Activated CD8-positive, alpha-beta memory T cell treated with anti-CD3 and anti-CD28 coated beads for 36 hours (primary cell): ENCODE results near the gene KLHL2. TPM values are rescaled to one million over a fixed set of nuclear protein-coding genes. Genes with fewer than 3 reads are reported as not detected.
"Not testable (repeated sequence)": the region's sequence is repeated elsewhere in the genome, so short reads cannot be mapped to it uniquely, and the experiment has no call there.

Experiments used
- CTCF ChIA-PET: fragments of 350-600 bp; sonication (Branson Sonifier 250); formaldehyde crosslinking; loops from one replicate; lab custom pipeline; 2021; ENCODE audit warnings: antibody characterized with exemption; lab: Charles Lee
- POLR2A ChIA-PET: fragments of 350-600 bp; sonication (Branson Sonifier 250); formaldehyde crosslinking; loops from one replicate; lab custom pipeline; 2021; ENCODE audit warnings: antibody characterized with exemption; lab: Charles Lee
- total RNA-seq, 2 experiments: library from RNA; stranded (reverse); gene quantifications; one replicate each; pipeline ENCODE4 v1.2.3, GENCODE V29; 2021

Gene KLHL2
- total RNA-seq, 2 experiments from 2014 or later: 25.3 to 27.0 TPM

DNA sequence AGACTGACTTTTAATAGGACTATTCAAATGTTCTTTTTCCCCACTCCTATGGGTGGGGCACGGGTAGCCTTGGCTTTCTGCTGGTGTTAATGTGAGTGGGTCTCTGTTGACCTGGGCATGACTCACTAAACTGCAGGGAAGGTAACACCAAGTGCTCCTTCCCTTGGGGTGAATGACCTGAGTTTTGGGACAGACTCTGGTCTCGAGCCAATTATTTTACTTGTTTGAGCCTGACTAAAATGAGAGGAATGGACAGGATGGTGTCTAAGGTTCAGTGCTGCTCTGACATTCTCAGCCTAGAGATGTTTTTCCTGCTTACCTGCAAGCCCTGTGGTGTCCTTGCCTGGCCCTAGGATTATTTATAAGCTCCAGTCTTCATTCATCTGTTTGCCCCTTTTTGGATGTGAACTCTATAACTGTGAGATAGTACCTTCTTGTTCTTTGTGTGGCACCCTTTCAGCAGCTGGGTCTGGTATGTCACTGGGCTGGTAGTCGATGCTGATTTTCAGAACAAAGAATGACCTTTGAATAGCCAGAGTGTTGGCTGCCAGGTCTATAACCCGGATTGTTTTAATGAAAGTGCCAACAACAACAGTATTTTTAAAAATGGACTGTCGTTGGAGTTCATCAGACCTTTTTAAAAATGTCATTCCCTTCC is 14.8 kb downstream of the KLHL2 start:
- CTCF ChIA-PET, POLR2A ChIA-PET: not testable (repeated sequence)

DNA sequence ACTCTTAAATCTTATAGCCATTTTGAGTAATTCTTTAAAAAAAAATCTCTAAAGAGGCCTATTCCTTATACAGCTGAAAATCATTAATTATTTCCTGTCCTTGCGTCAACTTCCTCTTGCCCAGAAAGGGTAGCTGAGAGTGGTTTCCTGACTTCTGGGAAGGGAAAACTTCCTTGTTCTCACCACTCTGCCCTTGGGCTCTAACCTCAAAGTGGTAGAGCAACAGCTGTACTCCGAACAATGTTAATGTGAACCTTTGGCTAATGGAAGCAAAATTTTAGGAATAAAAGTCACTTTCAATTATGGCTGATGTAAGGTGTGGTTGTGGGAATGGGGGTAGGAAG is 15.3 kb downstream of the KLHL2 start:
- ChIA-PET CTCF (no interaction called here), POLR2A (no interaction called here)

GRCh38 chr4:165227401-165227800 is 20.0 kb downstream of the KLHL2 start:
- CTCF ChIA-PET, POLR2A ChIA-PET: not testable (repeated sequence)

GRCh38 chr4:165229490-165230200 is 22.3 kb downstream of the KLHL2 start:
- POLR2A ChIA-PET, CTCF ChIA-PET: not testable (repeated sequence)

DNA sequence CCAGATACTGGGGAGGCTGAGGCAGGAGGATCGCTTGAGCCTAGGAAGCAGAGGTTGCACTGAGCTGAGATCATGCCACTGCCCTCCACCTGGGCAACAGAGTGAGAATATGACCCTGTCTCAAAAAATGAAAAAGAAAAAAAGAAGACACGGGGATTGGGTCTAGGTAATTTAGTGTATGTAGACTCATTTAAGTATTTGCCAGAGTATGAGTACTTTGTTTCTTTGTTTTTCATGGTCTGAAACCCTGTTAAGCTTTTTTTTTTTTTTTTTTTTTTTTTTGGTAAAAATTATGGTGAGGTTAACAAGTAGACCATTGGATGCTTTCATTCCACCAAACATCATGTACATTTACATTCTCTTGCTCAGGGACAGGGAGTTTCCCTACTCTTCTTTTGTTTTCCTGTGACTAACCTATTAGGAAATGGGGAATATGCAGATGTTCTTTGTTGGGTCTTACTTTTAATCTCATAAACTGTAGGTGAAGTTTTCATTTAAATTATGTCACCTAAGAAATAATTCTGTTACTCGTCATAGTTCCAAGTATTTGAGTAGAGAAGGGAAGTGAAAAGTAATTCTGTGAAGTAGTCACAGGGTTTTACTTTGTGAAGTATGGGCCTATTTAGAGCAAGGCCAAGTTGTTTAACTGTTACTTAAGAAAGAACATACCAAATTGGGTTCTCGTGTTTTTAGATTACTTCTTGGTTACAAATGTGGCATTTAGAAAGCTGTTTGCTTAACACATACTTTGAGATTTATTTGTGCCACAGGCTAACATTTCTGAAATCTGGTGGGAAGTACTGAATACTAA is 25.5 kb downstream of the KLHL2 start:
- CTCF ChIA-PET: interaction anchor here (0.7 kb wide), 1 partner anchor 31 kb away, joined by 3 read pairs; no protein-coding TSS in a partner anchor
- POLR2A ChIA-PET: not testable (repeated sequence)

- ChIA-PET CTCF (no interaction called here), POLR2A (no interaction called here)
Measured at GRCh38 chr4:165234766-165235165, 27.4 kb downstream of the KLHL2 start.

DNA sequence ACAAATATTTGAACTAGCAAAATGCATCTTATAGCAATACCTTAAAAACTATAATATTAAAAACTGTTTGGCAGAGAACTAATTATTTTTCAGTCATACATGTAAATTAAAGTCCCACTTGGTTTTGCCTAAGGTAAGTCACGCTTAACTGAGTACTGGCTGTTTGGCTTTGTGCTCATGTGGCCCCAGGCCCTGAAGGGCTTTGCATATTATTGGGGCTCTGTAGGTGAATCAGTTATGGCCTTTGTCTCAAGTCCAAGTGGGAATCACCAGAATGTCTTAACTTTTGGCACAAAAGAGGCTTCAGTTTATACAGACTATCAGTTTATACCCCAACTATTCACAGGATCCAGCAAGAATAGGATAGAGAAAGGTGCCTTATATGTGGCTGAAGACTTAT is 29.5 kb downstream of the KLHL2 start:
- POLR2A ChIA-PET, CTCF ChIA-PET: not testable (repeated sequence)

- POLR2A ChIA-PET, CTCF ChIA-PET: not testable (repeated sequence)
Measured at GRCh38 chr4:165238041-165238640, 30.8 kb downstream of the KLHL2 start.

DNA sequence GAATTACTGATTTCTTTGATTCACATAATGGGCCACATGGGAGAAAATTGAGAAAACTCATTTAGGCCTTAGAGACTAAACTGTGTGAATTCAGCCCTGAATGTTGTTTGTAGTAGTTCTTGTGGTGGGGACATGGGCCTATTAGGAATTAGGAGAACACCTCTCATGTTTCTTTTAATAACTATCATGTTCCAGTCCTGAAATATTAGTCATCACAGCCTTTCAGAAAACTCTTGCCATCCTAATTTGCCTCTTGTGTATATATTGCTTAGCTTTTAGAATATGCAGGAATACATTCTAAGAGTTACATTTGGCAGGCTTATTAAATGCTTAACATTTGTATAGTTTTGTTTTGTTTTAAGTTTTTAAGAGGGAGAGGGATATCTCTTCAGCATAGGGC is 33.4 kb downstream of the KLHL2 start:
- CTCF ChIA-PET, POLR2A ChIA-PET: not testable (repeated sequence)

DNA sequence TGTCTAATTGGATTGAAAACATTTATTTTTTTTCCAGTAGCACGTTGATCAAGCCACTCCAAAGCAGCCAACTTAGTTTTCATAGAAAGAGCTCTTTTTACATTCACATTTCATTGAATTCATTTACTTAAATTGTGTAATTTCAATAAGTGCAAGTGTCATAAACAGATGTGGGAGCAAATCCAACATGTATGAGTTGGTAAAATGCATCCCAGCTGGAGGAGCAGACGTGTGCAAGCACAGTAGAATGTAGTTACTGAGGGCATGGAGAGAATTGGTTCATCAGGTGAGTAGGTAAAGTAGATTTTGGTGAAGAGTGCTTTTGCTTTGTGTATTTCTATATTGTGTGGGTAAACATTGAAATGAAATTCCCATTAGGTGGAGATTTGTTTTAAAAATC is 36.8 kb downstream of the KLHL2 start:
- POLR2A ChIA-PET, CTCF ChIA-PET: not testable (repeated sequence)

- CTCF ChIA-PET, POLR2A ChIA-PET: not testable (repeated sequence)
Measured at GRCh38 chr4:165244587-165245186, 37.3 kb downstream of the KLHL2 start.

DNA sequence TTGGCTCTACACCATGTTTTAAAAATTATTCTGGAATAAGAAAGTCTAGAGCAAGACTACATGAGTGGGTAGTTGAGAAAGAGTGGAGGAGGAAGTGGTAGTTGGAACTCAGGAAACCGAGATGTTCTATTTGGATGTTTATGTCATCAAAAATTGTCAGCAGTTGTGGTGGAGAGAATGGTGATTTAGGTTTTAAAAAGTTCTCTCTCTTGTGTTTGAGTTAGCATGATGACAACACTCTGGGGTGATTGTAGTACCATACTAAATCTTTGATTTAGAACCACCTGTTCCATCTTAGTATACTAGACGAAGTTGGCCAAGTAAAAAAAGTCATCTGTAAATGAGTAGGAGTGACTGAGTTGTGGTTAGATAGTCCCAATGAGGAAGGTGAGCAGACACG is 40.7 kb downstream of the KLHL2 start:
- CTCF ChIA-PET: interaction anchor here (0.6 kb wide), 1 partner anchor 109 kb away, joined by 4 read pairs; no protein-coding TSS in a partner anchor
- POLR2A ChIA-PET: no interaction called here

DNA sequence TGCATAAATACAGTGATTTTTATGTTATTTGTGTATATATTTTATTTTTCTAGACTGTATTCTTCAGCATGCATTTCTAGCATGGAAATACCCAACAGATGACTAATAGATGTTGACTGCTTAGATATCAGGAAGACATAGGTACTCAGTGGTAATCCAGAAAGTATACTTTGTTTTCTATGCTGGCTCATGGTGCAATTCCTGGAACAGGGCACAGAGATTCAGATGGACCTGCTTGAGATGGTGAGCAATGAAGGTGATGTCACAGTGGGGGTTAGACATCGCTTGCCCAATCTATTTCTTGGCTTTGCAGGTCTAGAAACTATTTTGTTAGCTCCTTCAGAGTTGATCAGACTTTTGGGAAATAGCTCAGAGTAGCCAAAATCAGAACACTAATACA is 41.5 kb downstream of the KLHL2 start:
- CTCF ChIA-PET: interaction anchor here (0.6 kb wide), 1 partner anchor 108 kb away, joined by 4 read pairs; no protein-coding TSS in a partner anchor
- POLR2A ChIA-PET: not testable (repeated sequence)

DNA sequence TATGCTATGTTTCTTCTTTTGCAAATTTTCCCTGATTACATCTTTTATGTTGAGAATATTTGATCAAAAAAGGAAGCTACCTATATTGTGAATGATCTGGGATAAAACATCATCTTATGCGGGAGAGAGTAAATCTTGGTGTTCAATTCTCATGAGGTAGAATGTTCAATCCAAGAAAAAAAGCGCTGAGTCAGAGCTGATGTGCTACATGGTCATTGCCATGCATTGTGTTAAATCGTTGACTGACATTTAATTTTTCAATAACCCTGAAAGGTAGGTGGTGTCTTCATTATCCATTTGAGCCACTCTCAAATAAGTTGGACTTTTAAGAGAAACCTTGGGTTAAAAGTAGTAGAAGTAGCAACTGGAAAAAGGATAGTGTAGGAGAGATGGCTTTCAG is 47.4 kb downstream of the KLHL2 start:
- POLR2A ChIA-PET, CTCF ChIA-PET: not testable (repeated sequence)

- CTCF ChIA-PET, POLR2A ChIA-PET: not testable (repeated sequence)
Measured at GRCh38 chr4:165255439-165255838, 48.1 kb downstream of the KLHL2 start.

- POLR2A ChIA-PET, CTCF ChIA-PET: not testable (repeated sequence)
Measured at GRCh38 chr4:165256074-165256659, 48.8 kb downstream of the KLHL2 start.

DNA sequence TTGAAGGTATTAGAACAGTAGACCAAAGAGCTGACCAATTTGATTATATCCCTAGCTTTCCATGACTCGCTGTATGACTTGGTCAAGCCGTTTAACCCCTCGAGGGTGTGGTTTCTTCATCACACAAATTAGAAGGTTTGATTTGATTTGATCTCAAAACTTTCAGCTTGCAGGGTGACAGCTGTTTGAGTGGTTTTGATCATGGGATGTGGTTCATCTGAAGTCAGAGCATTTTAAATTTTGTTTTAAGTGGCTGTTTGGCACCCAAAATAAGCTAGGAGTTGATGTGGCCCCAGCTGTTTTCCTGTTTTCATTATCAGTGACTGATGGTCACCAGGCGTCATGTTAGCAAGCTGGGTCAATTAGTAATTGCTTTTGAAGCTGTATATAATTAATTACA is 52.4 kb downstream of the KLHL2 start:
- CTCF ChIA-PET, POLR2A ChIA-PET: not testable (repeated sequence)

DNA sequence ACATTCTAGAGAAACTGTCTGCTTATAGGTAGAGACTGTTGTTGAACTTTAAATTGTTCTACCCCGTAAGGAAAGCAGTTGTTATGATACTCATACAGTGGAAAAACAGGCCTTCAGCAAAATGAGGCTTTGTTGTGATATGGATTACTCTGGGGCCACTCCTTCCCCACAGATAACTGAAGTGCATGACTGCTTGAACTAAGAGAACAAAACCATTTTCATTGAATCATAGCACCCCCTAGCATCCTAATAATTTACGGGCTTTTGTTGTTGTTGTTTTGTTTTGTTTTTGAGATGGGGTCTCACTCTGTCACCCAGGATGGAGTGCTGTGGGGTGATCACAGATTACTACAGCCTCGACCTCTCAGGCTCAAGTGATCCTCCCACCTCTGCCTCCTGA is 54.9 kb downstream of the KLHL2 start:
- CTCF ChIA-PET, POLR2A ChIA-PET: not testable (repeated sequence)

DNA sequence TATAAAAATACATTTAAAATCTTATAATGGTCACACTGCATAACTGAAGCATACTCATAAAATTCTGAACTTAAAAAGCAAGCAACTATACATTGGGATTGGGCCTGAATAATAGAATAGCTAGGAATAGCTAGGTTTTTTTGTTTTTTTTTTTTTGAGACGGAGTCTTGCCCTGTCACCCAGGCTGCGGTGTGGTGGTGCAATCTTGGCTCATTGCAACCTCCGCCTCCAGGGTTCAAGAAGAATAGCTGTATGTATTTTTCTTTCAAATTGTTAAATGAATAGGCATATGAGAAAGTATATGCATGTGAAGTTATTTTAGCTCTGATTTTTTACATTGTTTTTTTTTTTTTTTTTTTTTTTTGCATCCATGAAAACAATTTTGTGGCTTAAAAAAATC is 56.1 kb downstream of the KLHL2 start:
- POLR2A ChIA-PET: not testable (repeated sequence)
- CTCF ChIA-PET: interaction anchor here (0.7 kb wide), 1 partner anchor 93 kb away, joined by 8 read pairs; no protein-coding TSS in a partner anchor
